GM18520 (cell line): ENCODE measurements around the gene TCEA3.
"Not testable (repeated sequence)": the region's sequence is repeated elsewhere in the genome, so short reads cannot be mapped to it uniquely, and the experiment has no call there.

ENCODE experiments used
- ATAC-seq: cut with Tn5 transposase; IDR thresholded peaks from one replicate; pipeline ENCODE4 v1.9.1; 2021; ENCODE audit not compliant: unreplicated experiment

The TCEA3 gene

GRCh38 chr1:23395154-23395724 is 29.3 kb downstream of the TCEA3 start:
- no peak for ATAC-seq

- no peak for ATAC-seq
These were observed 29.9 kb downstream of the TCEA3 start for GRCh38 chr1:23394684-23395083.

GRCh38 chr1:23394181-23394580 is 30.4 kb downstream of the TCEA3 start:
- no peak for ATAC-seq

- no peak for ATAC-seq
These were observed 30.8 kb downstream of the TCEA3 start for GRCh38 chr1:23393706-23394105.

GRCh38 chr1:23392125-23392855 is 32.3 kb downstream of the TCEA3 start:
- ATAC-seq, result no peak

- ATAC-seq, result no peak
These were observed 34.7 kb downstream of the TCEA3 start for GRCh38 chr1:23389837-23390321.

- ATAC-seq, result no peak
These were observed 37.1 kb downstream of the TCEA3 start for GRCh38 chr1:23387494-23387893.

GRCh38 chr1:23385119-23385621 is 39.4 kb downstream of the TCEA3 start:
- ATAC-seq, result no peak

- ATAC-seq, result no peak
These were observed 40.1 kb downstream of the TCEA3 start for GRCh38 chr1:23384312-23385058.

GRCh38 chr1:23383577-23384311 is 40.8 kb downstream of the TCEA3 start:
- ATAC-seq, result no peak

GRCh38 chr1:23381233-23381885 is 43.2 kb downstream of the TCEA3 start:
- ATAC-seq, result no peak

GRCh38 chr1:23380719-23381118 is 43.8 kb downstream of the TCEA3 start:
- ATAC-seq, result no peak

- not testable (repeated sequence) for ATAC-seq
These were observed 44.3 kb downstream of the TCEA3 start for GRCh38 chr1:23380236-23380635.

- ATAC-seq, result no peak
These were observed 47.4 kb downstream of the TCEA3 start for GRCh38 chr1:23376890-23377811.

- not testable (repeated sequence) for ATAC-seq
These were observed 50.3 kb downstream of the TCEA3 start for GRCh38 chr1:23374079-23374735.

- ATAC-seq, result no peak
These were observed 52.3 kb downstream of the TCEA3 start for GRCh38 chr1:23371987-23372880.

- ATAC-seq, result no peak
These were observed 53.6 kb downstream of the TCEA3 start for GRCh38 chr1:23370709-23371584.
